MCF 10A (cell line): ENCODE results near the gene ZNF664. TPM values are rescaled to one million over a fixed set of nuclear protein-coding genes. Genes with fewer than 3 reads are reported as not detected.

Experiments used
- BruUV-seq: library from RNA; stranded (reverse); fragments of 400-500 nt; replicated peaks from 2 replicates; lab custom pipeline; 2021; lab: Mats Ljungman, UMichigan
- CTCF ChIA-PET: fragments of 300-600 bp; sonication (Branson Sonifier 250); formaldehyde crosslinking; extraction: SDS; loops from one replicate; lab custom pipeline; 2021; ENCODE audit warnings: antibody characterized with exemption, inconsistent platforms; lab: Yijun Ruan, JAX
- POLR2A ChIA-PET: fragments of 300-600, 350-650 bp; sonication (Branson Sonifier 250); formaldehyde crosslinking; extraction: SDS; loops from one replicate; lab custom pipeline; 2020; ENCODE audit warnings: antibody characterized with exemption, inconsistent platforms; lab: Yijun Ruan, JAX
- DNase-seq: peaks from one replicate; pipeline ENCODE4 v3.0.0-alpha.2; 2018; ENCODE audit not compliant: unreplicated experiment
- H3K27ac Mint-ChIP-seq: one replicate; pipeline ENCODE4 v1.8.0; 2022; ENCODE audit warnings: mild to moderate bottlenecking, low read depth, mixed read lengths; ENCODE audit not compliant: unreplicated experiment
- H3K27me3 Mint-ChIP-seq: one replicate; pipeline ENCODE4 v1.8.0; 2022; ENCODE audit warnings: mixed read lengths; ENCODE audit not compliant: insufficient read depth, unreplicated experiment
- H3K36me3 Mint-ChIP-seq: one replicate; pipeline ENCODE4 v1.8.0; 2022; ENCODE audit warnings: mild to moderate bottlenecking, moderate library complexity, mixed read lengths; ENCODE audit not compliant: insufficient read depth, unreplicated experiment
- H3K4me1 Mint-ChIP-seq: one replicate; pipeline ENCODE4 v1.8.0; 2022; ENCODE audit warnings: mixed read lengths; ENCODE audit not compliant: insufficient read depth, unreplicated experiment
- H3K4me3 Mint-ChIP-seq: one replicate; pipeline ENCODE4 v1.8.0; 2022; ENCODE audit warnings: mild to moderate bottlenecking, moderate library complexity, mixed read lengths; ENCODE audit not compliant: unreplicated experiment
- H3K9me3 Mint-ChIP-seq: one replicate; pipeline ENCODE4 v1.8.0; 2022; ENCODE audit warnings: mixed read lengths; ENCODE audit not compliant: unreplicated experiment
- intact Hi-C: fragments of 100-400 bp; cut with micrococcal nuclease; formaldehyde crosslinking; loops from 2 replicates; pipeline ENCODE4 v1.14.1; 2022
- total RNA-seq: library from RNA; stranded (reverse); gene quantifications from 2 replicates; pipeline ENCODE4 v1.2.3, GENCODE V29; 2022
- TF ChIP-seq, protein P1 (sequence below): fragments of 200-600 bp; IDR thresholded peaks from one replicate; pipeline ENCODE4 v1.8.0; 2022; ENCODE audit warnings: antibody characterized with exemption, mild to moderate bottlenecking; ENCODE audit not compliant: unreplicated experiment

The ZNF664 gene
- total RNA-seq, 1 experiment from 2014 or later = 123 TPM

DNA sequence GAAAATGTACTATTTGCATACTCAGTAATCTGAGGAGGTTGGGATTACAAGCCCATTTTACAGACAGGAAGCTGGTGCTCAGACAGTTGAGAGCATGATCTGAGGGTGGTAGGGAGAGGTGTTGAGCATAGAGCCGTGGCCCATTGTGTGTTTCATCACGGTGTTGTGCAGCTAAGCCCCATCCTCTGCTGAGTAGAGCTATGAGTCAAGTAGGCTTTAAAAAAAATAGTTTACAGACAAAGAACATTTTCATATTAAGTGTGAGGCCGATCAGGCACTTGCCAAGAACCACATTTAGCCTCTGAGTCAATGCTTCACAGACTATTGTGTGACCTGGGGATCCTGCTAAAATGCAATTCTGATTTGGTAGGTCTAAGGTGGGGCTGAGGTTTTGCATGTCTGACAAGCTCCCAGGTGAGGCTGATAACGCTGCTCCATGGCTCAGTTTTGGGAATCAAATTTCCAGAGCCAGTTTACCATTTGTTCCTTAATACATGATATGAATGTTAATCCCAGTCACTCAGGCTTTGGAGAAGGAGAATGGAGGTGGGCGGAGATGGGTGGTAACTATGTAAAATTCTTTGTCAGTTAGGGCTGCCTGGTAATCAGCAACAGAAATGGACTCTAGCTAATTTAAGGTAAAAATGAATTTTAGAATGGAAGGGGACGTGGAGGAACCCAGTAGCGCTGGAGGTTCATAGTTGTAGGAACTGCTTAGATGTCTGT lies 22.2 kb downstream of the ZNF664 start:
- Mint-ChIP-seq H3K4me1 (peaks cover 43% of the 10 kb centered on the region), H3K9me3 (no peaks in the 10 kb centered on the region), H3K27me3 (no peaks in the 10 kb centered on the region), H3K4me3 (no peak overlapping the region), H3K36me3 (peaks cover 41% of the 10 kb centered on the region), H3K27ac (peak overlapping the region; percentile 8)
- DNase-seq = peak; percentile 60
- no TSS peak for BruUV-seq
- TF ChIP-seq, protein P1, sequence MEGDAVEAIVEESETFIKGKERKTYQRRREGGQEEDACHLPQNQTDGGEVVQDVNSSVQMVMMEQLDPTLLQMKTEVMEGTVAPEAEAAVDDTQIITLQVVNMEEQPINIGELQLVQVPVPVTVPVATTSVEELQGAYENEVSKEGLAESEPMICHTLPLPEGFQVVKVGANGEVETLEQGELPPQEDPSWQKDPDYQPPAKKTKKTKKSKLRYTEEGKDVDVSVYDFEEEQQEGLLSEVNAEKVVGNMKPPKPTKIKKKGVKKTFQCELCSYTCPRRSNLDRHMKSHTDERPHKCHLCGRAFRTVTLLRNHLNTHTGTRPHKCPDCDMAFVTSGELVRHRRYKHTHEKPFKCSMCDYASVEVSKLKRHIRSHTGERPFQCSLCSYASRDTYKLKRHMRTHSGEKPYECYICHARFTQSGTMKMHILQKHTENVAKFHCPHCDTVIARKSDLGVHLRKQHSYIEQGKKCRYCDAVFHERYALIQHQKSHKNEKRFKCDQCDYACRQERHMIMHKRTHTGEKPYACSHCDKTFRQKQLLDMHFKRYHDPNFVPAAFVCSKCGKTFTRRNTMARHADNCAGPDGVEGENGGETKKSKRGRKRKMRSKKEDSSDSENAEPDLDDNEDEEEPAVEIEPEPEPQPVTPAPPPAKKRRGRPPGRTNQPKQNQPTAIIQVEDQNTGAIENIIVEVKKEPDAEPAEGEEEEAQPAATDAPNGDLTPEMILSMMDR = no peak
- intact Hi-C loops = no loop called here
- ChIA-PET POLR2A (interaction anchor here (0.6 to 1.5 kb wide), 8 partner anchors 8 to 922 kb away, joined by 3 to 4 read pairs (median 3); no protein-coding TSS in a partner anchor), CTCF (interaction anchor here (0.6 to 2.5 kb wide), 7 partner anchors 8 to 765 kb away, joined by 3 to 13 read pairs (median 3); no protein-coding TSS in a partner anchor)

DNA sequence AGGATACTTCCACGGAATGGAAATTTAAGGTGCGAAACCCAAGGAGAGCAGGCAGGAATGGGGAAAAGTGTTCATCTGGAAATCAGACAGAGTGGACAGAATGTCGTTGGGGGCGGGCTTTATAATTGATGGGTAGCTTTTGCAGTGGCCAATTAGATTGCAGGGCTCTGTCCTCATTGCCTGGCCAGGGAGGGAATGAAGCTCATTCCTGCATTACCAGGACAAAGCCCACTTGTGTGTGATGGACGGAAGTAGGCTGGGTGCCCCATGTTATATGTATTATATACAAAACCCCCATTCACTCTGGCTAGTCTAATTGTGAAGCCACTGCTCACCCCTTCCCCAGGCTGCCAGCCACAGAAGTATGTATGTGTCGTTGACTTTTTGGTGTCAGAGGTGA lies 23.6 kb downstream of the ZNF664 start:
- DNase-seq = no peak
- POLR2A ChIA-PET = interaction anchor here (1.0 to 1.6 kb wide), 2 partner anchors 21 to 24 kb away, joined by 3 to 4 read pairs; partner anchors contain the start of genes CCDC92 and ZNF664
- no peak overlapping the region for H3K27ac Mint-ChIP-seq

DNA sequence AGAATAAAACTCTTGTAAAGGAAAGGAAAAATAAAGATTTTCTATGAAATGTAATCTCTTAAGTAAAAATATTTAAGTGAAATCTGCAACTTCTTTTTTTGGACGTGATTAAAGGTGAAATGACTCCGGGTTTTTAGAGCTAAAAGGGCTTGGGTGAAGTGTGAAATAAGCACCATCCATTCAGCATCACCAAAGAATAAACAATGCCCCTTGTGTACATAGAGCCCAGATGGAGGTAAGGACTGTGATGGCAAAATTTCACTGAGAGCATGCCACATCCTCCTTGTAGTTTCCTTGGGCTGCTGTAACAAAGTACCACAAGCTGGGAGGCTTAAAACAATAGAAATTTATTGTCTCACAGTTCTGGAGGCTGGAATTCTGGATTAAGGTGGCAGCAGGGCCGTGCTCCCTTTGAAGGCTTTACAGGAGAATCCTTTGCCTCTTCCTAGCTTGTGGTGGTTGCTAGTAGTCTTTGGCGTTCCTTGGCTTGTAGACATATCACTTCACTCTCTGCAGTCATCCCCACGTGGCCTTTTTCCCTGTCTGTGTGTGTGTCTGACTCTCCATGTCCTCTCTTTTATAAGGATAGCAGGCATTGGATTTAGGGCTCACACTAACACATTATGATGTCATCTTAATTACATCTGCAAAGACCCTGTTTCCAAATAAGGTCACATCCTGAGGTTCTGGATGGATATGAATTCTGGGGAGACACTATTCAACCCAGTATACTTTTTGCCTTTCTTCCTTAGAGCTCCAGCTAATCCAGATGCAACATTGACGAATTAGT lies 24.2 kb downstream of the ZNF664 start:
- peaks cover 23% of the 10 kb centered on the region for H3K4me1 Mint-ChIP-seq
- H3K27ac Mint-ChIP-seq = no peak overlapping the region
- no peak for DNase-seq
- H3K9me3 Mint-ChIP-seq = no peaks in the 10 kb centered on the region
- intact Hi-C loops = no loop called here
- ChIA-PET CTCF (interaction anchor here (1.6 to 2.5 kb wide), 2 partner anchors 11 to 13 kb away, joined by 5 to 13 read pairs; no protein-coding TSS in a partner anchor), POLR2A (interaction anchor here (0.5 to 1.6 kb wide), 2 partner anchors 21 to 856 kb away, joined by 3 to 4 read pairs; no protein-coding TSS in a partner anchor)
- TF ChIP-seq, protein P1 = no peak
- H3K36me3 Mint-ChIP-seq = peaks cover 27% of the 10 kb centered on the region
- BruUV-seq = no TSS peak
- H3K27me3 Mint-ChIP-seq = no peaks in the 10 kb centered on the region
- no peak overlapping the region for H3K4me3 Mint-ChIP-seq

More for the DNA sequence above, 23.6 kb downstream of the ZNF664 start:
- TF ChIP-seq, protein P1 = no peak
- intact Hi-C loops = no loop called here
- Mint-ChIP-seq H3K4me1 (peaks cover 29% of the 10 kb centered on the region), H3K27me3 (no peaks in the 10 kb centered on the region), H3K4me3 (no peak overlapping the region), H3K36me3 (peaks cover 33% of the 10 kb centered on the region), H3K9me3 (no peaks in the 10 kb centered on the region)
- BruUV-seq = no TSS peak
- CTCF ChIA-PET = interaction anchor here (1.0 to 2.5 kb wide), 3 partner anchors 8 to 12 kb away, joined by 3 to 13 read pairs (median 5); no protein-coding TSS in a partner anchor

- DNase-seq = no peak
- Mint-ChIP-seq H3K4me3 (no peak overlapping the region), H3K27ac (no peak overlapping the region), H3K27me3 (no peaks in the 10 kb centered on the region), H3K36me3 (peaks cover 20% of the 10 kb centered on the region), H3K4me1 (peaks cover 20% of the 10 kb centered on the region), H3K9me3 (no peaks in the 10 kb centered on the region)
- CTCF ChIA-PET = no interaction called here
- POLR2A ChIA-PET = no interaction called here
- TF ChIP-seq, protein P1 = no peak
- intact Hi-C loops = no loop called here
- no TSS peak for BruUV-seq
Observed at GRCh38 chr12:123997908-123998307, 24.9 kb downstream of the ZNF664 start.
